ENCODE results near the gene AWAT2. TPM values are rescaled to one million over a fixed set of nuclear protein-coding genes. Genes with fewer than 3 reads are reported as not detected.

Gene AWAT2
- 0.20 and 0.44 TPM in 2 replicates for total RNA-seq

DNA sequence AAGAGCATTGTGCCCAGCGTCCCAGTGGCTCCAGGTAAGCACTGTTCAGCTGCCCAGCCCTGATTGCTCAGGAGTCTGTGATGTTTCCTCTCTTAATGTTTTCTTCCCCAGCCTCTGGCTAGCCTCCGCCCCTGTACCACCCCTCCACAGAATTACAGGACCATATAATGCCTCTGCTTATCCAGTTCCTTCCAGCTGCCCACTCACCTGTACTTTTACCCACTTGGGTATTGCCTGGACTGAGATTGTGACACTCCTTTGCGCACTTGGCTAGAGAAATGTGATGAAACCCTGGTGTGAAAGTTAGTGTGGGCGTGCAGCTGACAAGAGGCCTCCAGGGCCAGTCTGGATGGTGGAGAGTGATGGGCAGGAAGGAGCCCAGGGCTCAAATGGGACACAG, at the start of gene AWAT2:
Gene AWAT2 (minus strand): TSS at position 14 of the 400 bp plus-strand sequence. CDS start 6 bp downstream, at position 8.
- DNase-seq (ENCODE audit: low read depth in 2 of 2): no peak

DNA sequence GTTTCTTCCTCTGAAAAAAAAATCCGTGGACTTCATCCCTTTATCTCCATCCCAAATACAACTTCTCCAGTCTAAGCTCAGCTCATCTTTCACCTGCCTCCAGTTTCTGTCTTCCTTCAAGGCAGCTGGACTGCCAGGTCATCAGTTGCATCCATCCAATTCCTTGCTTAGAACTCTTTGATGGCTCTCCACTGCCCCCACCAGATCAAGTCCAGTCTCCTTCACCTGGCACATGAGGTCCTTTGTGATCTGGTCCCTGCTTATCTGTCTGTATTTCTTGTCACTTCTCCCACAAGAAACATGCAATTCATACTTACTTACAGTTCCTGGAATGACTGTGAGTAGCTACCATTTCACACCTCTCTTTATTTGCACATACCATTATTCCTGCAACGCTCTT, 46.3 kb upstream of the AWAT2 start:
- peak; percentile 53 to 62 for DNase-seq (ENCODE audit: low read depth in 2 of 2)

DNA sequence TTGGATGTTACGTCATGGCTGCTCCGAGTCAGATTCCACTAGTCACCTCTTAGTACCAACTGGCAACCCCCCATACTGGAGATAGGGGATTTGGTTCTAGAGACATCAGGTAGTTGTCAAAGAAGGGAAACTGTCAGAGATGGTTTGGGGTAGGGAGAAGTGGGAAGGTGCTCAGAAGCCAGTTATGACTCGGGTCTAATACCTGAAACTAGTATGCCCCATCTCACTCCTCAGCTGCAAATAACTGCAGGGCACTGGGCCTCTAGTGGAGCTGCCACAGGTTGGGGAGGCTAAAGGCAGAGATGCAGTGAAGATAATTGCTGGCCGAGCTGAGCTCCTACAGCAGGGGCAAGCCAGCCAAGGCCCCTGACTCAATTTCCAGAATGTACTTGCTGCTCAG, 42.5 kb upstream of the AWAT2 start:
- no peak for DNase-seq (ENCODE audit: low read depth in 2 of 2)

GRCh38 chrX:70089604-70090297, 40.0 kb upstream of the AWAT2 start:
- DNase-seq (ENCODE audit: low read depth in 2 of 2): peak; percentile 74 to 81

GRCh38 chrX:70088751-70089150, 39.0 kb upstream of the AWAT2 start:
- no peak for DNase-seq (ENCODE audit: low read depth in 2 of 2)

GRCh38 chrX:70087857-70088630, 38.3 kb upstream of the AWAT2 start:
- DNase-seq (ENCODE audit: low read depth in 2 of 2): peak; percentile 43 to 66

- DNase-seq (ENCODE audit: low read depth in 2 of 2): no peak
Observed at GRCh38 chrX:70084592-70085240, 35.0 kb upstream of the AWAT2 start.

DNA sequence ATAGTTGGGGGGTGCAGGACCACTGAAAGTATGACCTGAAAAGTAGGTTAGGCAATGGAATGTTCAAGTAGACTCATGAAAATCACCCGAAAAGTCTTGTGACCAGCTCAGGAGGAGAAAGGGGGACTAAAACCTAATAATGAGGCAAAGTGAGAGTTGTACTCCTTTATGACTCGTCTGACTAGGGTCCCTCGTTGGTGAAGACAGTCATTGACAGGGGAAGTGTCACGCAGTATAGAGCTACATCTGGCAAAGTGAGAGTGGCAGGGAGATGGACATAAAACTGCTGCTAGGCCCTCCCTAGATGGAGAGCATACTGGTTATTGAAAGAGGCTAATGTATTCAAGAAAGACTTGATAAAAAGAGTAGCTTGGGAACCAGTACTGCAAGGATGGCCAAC, 33.0 kb upstream of the AWAT2 start:
- no peak for DNase-seq (ENCODE audit: low read depth in 2 of 2)

- peak in 1 of 2 donors; percentile 14 for DNase-seq (ENCODE audit: low read depth in 2 of 2)
Observed at GRCh38 chrX:70079870-70080269, 30.1 kb upstream of the AWAT2 start.

GRCh38 chrX:70079297-70079696, 29.6 kb upstream of the AWAT2 start:
- no peak for DNase-seq (ENCODE audit: low read depth in 2 of 2)

GRCh38 chrX:70066646-70067045, 16.9 kb upstream of the AWAT2 start:
- DNase-seq (ENCODE audit: low read depth in 2 of 2): no peak

DNA sequence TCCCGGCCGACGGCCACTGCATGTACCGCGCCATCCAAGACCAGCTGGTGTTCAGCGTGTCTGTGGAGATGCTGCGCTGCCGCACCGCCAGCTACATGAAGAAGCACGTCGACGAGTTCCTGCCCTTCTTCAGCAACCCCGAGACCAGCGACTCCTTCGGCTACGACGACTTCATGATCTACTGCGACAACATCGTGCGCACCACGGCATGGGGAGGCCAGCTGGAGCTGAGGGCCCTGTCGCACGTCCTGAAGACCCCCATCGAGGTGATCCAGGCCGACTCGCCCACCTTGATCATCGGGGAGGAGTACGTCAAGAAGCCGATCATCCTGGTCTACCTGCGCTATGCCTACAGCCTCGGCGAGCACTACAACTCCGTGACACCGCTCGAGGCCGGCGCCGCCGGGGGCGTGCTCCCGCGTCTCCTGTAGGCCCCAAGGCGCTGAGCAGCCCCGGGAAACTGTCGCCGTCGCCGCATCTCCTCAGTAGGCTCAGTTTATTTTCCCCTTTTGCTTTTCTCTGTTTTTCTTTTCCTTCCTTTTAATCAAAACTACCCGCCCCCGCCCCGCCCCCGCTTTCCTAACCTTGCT, 13.3 kb upstream of the AWAT2 start:
- DNase-seq (ENCODE audit: low read depth in 2 of 2): no peak

DNA sequence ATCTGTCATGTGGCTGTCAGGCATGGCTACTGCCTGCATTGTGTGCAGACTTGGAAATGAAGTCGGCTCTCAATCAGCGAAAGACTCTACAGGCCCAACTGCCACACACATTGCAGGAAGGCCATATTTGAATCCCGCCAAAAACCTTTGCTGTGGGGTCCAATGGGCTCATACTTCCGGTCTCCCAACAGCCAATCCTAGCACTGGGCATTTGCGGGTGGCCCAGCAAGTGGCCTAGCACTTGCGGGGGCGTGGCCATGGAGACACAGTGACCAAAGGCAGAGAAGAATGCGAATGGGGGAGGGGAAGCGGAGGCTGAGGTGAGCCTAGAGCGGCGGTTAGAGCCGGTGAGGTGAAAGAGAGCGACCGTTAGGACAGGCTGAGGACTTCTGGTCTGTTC, 12.3 kb upstream of the AWAT2 start, which contains the start of gene OTUD6A:
Gene OTUD6A (plus strand): TSS at position 382 of the 400 bp plus-strand sequence. CDS start 68 bp downstream, outside the sequence.
- DNase-seq (ENCODE audit: low read depth in 2 of 2): no peak

- DNase-seq (ENCODE audit: low read depth in 2 of 2): no peak
Observed at GRCh38 chrX:70054391-70054790, 4.7 kb upstream of the AWAT2 start.

DNA sequence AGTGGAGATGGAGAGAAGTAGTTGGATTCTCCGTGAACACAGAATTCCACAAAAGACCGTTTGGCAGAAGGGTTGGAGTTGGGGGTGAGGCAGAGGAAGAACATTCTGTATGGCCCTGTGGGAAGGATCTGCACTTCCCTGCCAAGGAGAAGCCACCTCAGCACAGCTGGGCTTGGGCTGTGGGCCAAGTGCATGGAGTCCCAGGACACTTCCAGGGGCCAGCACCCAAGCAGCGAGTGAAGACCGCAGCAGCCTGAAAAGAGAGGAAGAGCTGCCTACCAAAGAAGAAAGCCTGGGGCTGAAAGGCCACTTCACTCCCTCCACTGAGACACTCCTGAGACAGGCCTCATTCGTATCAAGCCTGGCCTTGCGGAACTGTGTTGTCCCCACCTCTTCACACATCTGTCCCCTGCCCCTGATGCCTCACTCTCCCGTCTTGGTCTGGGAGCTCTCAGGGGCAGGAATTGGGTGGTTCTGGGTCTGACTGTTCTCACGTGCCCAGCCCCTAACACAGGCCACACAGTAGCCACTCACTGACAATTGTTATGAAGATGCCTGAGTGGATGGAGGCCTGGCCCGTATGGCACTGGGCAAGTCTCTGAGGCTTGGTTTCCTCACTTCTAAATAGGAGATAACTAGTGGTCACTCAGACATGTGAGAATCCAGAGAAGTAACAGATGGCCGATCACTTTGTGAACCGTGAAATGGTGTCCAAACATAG, 3.3 kb upstream of the AWAT2 start:
- DNase-seq (ENCODE audit: low read depth in 2 of 2): no peak

GRCh38 chrX:70049406-70049805, 332 bp downstream of the AWAT2 start:
- no peak for DNase-seq (ENCODE audit: low read depth in 2 of 2)

DNA sequence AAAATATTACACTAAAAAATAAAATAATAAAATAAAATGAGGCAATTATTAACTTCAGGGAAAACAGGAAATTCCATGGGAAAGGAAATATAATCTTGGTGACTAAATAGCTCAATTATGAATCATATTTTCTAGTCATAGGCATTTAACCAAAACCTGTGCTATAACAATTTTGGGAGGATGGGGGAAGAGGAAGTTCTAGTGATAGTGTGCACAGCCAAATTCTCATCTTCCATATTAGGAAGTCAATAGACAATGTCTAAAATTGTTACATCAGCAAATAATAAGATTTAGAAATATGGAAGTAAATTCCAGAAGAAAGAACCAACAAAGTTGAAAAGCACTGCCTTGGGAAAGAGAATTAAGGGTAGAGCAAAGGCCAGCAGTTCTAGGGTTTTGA, 2.8 kb downstream of the AWAT2 start:
- peak; percentile 55 to 83 for DNase-seq (ENCODE audit: low read depth in 2 of 2)

- DNase-seq (ENCODE audit: low read depth in 2 of 2): peak; percentile 31 to 62
Observed at GRCh38 chrX:70044541-70045245, 5.0 kb downstream of the AWAT2 start.

DNA sequence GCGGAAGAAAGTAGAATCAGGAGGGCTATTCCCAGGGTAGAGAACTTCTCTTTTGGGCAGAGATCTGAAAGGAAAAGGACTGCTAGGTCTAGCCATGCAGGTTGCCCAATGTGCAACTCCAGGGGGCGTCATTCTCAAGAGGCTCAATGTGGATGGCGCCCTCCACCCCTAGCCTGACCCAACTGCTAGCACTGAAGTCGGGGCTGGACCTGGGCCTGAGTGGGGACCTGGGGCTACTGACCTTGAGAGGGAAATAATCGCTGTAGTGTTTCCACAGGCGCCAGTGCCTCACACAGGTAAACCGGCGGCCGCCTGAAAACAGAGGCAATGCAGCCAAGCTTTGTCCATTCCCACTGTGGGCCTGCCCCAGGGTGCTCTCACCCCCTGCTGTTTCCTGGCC, 6.1 kb downstream of the AWAT2 start:
- DNase-seq (ENCODE audit: low read depth in 2 of 2): no peak
